ENCODE measurements around the gene NLRP6.
"Not testable (repeated sequence)": the region's sequence is repeated elsewhere in the genome, so short reads cannot be mapped to it uniquely, and the experiment has no call there.

NLRP6 gene

DNA sequence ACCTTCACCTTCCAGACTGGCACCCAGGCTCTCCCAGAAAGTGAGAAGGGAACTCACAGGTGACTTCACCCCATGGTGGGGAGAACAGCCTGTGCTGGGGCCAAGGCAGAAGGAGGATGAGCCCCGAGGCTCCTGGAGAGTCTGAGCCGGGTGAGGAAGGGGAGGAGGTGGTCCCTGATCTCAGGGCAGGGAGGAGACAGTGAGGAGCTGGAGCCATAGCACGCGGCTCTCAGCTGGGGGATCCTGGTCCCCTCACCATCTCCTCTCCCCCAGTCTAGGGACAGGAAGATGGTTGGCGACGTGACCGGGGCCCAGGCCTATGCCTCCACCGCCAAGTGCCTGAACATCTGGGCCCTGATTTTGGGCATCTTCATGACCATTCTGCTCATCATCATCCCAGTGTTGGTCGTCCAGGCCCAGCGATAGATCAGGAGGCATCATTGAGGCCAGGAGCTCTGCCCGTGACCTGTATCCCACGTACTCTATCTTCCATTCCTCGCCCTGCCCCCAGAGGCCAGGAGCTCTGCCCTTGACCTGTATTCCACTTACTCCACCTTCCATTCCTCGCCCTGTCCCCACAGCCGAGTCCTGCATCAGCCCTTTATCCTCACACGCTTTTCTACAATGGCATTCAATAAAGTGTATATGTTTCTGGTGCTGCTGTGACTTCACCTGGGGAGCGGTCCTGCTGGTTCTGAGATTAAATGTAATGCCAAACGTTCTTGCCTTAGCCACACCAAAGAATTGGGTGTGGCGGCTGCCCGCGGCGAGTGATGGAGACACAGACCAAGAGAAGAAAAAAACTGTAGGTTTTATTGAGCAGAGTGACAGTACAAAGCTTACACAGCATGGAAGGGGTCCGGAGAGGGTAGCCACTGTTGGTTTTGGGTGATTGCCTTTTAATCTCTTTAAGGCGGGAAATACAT lies 30.8 kb downstream of the NLRP6 start:
- not testable (repeated sequence) for H3K9me3 ChIP-seq (ENCODE audit: insufficient read depth, low read depth, low read length); H3K27ac ChIP-seq (ENCODE audit: low read length); H3K9ac ChIP-seq (ENCODE audit: low read depth, low read length); H3K27me3 ChIP-seq (ENCODE audit: insufficient read depth, low read length); H3K36me3 ChIP-seq (ENCODE audit: insufficient read depth, low read depth, low read length)
- H3K4me1 ChIP-seq (ENCODE audit: insufficient read depth, low read length): peaks cover 40% of the 10 kb centered on the region; the same call in 1 of the 2 replicates
- H3K4me3 ChIP-seq (ENCODE audit: low read length): peak overlapping the region; percentile 45

DNA sequence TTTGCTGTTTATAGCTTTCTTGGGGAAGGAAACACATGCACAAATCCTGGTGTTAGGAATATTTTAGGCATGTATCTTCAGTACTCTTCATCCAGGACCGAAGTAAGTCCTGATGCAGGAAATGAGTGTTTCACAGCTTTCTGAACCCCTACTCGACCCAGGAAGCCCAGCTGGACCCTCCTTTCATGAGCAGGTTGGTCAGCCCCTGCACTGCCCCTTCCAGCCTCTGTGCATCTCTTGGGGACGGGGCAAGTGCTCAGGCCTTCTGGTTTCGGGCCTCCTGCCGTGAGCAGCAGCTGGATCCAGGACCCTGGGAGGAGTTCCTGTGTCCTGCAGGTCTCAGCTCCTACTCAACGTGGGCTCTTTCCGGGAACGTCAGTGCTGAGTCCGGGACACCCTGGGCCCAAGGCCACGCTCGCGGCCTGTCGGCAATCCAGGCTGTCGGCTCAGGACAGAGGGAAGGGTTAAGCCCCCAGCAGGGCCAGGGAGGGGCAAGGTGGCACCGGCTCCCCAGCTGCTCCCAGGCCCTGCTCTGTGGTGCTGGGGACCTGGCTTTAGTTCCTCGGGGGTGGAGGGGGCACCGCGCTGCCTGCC lies 31.9 kb downstream of the NLRP6 start:
- not testable (repeated sequence) for H3K9ac ChIP-seq (ENCODE audit: low read depth, low read length)
- Histone ChIP-seq H3K4me3 (ENCODE audit: low read length) (peak overlapping the region; percentile 45; the same call in 1 of the 2 replicates), H3K4me1 (ENCODE audit: insufficient read depth, low read length) (peaks cover 42% of the 10 kb centered on the region)

DNA sequence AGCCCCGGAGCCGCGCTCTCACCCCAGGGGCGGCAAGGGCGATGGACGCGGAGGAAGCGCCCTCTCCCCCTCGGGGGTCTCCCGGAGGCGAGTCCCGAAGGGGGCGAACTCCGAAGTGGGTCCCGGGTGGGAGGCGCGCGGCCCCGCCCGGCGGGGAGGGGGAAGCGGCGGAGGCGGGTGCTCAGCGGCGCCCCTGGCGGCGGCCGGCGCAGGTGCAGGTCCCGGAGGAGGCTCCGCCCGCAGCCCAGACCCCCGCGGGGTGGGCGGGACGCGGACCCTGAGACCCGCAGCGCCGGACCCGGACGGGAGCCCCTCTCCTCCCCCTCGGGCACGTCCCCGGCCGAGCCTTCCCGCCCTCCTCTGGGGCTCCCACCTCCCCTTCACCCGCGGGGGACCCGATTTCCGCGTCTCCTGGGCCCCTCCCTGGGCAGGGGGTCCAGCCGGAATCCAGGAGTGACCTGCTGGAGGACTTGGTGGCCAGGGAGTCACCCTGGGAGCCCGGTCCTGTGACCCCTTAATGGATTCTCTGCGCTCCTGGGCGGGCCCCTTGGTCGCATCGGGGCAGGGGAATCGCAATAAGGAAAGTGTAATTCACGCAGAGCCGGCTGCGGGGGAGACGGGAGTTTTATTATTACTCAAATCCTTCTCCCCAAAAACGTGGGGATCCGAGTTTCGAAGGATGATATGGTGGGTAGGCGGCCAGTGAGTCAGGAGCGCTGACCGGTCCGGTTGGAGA lies 33.0 kb downstream of the NLRP6 start:
- not testable (repeated sequence) for H3K9me3 ChIP-seq (ENCODE audit: insufficient read depth, low read depth, low read length); H3K36me3 ChIP-seq (ENCODE audit: insufficient read depth, low read depth, low read length); H3K4me3 ChIP-seq (ENCODE audit: low read length); H3K9ac ChIP-seq (ENCODE audit: low read depth, low read length); H3K27ac ChIP-seq (ENCODE audit: low read length)
- Histone ChIP-seq H3K27me3 (ENCODE audit: insufficient read depth, low read length) (peaks cover 23% of the 10 kb centered on the region), H3K4me1 (ENCODE audit: insufficient read depth, low read length) (peaks cover 36% of the 10 kb centered on the region)

More for the DNA sequence above, 31.9 kb downstream of the NLRP6 start:
- not testable (repeated sequence) for H3K27ac ChIP-seq (ENCODE audit: low read length); H3K9me3 ChIP-seq (ENCODE audit: insufficient read depth, low read depth, low read length); H3K36me3 ChIP-seq (ENCODE audit: insufficient read depth, low read depth, low read length)
- H3K27me3 ChIP-seq (ENCODE audit: insufficient read depth, low read length): peaks cover 11% of the 10 kb centered on the region

DNA sequence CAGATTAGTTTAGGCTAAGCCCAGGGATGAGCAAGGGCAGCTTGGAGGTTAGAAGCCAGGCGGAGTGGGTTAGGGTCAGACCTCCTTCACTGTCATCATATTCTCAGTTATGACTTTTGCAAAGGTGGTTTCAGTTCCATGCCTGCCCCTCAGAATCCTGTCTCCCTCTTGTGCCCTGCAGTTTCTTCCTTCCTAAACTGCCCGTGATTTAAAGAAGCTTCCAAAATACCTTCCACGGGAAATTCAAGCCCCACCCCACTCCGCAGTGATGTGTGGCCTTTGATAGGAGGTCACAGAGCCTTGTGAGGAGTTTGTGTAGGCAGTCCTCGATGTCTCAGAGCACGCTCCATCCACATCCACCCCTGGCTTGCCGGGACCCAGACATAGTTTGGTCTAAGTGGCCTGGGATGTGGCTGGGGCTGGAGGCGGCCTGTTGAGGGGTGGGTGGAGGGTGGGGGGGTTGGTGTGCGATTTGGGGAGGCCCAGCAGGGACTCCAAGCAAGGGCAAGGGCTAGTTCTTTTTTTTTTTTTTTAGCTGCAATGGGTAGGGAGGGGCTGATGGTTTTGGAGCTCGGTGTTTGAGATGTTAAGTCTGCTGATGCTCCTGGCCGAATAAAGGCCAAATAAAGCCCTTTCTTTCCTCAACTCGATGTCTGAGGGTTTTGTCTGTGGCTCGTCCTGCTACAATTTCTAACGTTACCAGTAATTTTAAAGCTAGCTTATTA lies 34.0 kb downstream of the NLRP6 start:
- H3K9me3 ChIP-seq (ENCODE audit: insufficient read depth, low read depth, low read length): no peaks in the 10 kb centered on the region
- peak overlapping the region; percentile 31; the same call in 1 of the 2 replicates for H3K4me3 ChIP-seq (ENCODE audit: low read length)
- H3K4me1 ChIP-seq (ENCODE audit: insufficient read depth, low read length): peaks cover 38% of the 10 kb centered on the region
- H3K27ac ChIP-seq (ENCODE audit: low read length): no peak overlapping the region
- peaks cover 33% of the 10 kb centered on the region for H3K27me3 ChIP-seq (ENCODE audit: insufficient read depth, low read length)
- 0 out of 2 replicates have a peak, but pooled peaks cover 5% of the 10 kb centered on the region for H3K36me3 ChIP-seq (ENCODE audit: insufficient read depth, low read depth, low read length)
- H3K9ac ChIP-seq (ENCODE audit: low read depth, low read length): no peak overlapping the region; the same call in 1 of the 2 replicates

DNA sequence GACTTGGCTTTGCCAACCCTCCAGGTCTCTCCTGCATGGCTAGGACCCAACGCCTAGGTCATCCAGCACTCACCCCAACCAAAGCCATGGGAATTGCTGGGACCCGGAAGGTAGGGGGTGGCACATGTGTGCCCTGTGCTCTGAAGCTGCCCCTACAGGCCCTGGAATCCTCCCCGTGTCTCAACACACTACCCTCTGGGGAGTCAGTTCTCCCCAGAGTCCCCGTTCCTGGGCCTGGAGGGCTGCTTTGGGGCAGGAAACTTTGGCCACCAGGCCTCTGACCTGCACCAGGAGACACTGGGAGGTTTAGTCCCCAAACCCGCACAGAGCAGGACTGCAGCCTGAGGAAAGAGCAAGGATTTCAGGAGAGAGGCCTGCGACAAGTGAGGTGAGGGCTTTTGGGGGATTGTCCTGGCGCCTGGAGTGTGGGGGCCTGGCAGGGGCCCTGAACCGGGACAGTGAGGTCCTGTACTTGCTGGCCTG lies 35.1 kb downstream of the NLRP6 start:
- H3K4me1 ChIP-seq (ENCODE audit: insufficient read depth, low read length): peaks cover 42% of the 10 kb centered on the region
- H3K4me3 ChIP-seq (ENCODE audit: low read length): peak overlapping the region; percentile 91
- H3K27me3 ChIP-seq (ENCODE audit: insufficient read depth, low read length): peaks cover 39% of the 10 kb centered on the region
- H3K27ac ChIP-seq (ENCODE audit: low read length): peak overlapping the region; percentile 9
- H3K9me3 ChIP-seq (ENCODE audit: insufficient read depth, low read depth, low read length): no peaks in the 10 kb centered on the region
- H3K36me3 ChIP-seq (ENCODE audit: insufficient read depth, low read depth, low read length): 0 out of 2 replicates have a peak, but pooled peaks cover 5% of the 10 kb centered on the region
- H3K9ac ChIP-seq (ENCODE audit: low read depth, low read length): peak overlapping the region; percentile 83; the same call in 1 of the 2 replicates

DNA sequence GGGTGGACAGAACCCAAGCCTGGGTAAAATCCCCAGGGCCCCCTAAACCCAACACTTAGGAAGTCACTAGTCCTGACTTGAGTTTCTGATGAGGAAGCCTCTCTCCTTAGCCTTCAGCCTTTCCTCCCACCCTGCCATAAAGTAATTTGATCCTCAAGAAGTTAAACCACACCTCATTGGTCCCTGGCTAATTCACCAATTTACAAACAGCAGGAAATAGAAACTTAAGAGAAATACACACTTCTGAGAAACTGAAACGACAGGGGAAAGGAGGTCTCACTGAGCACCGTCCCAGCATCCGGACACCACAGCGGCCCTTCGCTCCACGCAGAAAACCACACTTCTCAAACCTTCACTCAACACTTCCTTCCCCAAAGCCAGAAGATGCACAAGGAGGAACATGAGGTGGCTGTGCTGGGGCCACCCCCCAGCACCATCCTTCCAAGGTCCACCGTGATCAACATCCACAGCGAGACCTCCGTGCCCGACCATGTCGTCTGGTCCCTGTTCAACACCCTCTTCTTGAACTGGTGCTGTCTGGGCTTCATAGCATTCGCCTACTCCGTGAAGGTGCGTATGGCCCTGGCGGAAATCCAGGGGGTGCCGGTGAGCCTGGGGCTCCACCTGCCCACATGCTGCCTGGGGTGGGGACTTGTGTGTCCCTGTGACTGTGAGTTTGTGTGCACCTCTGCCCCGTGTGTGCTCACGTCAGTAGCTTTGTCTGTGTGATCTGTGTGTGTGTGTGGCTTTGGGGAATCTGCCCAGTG lies 35.8 kb downstream of the NLRP6 start, which contains the start of gene IFITM1:
Gene IFITM1, plus strand, starts transcription at position 254 of the 767 bp plus-strand sequence. Its CDS starts 131 bp downstream, at position 385.
- no peaks in the 10 kb centered on the region for H3K9me3 ChIP-seq (ENCODE audit: insufficient read depth, low read depth, low read length)
- peak within 1 kb of the TSS; percentile 83 for H3K9ac ChIP-seq (ENCODE audit: low read depth, low read length)
- peak within 1 kb of the TSS; percentile 91 for H3K4me3 ChIP-seq (ENCODE audit: low read length)
- H3K27ac ChIP-seq (ENCODE audit: low read length): peak within 1 kb of the TSS; percentile 9
- H3K4me1 ChIP-seq (ENCODE audit: insufficient read depth, low read length): peaks cover 41% of the 10 kb centered on the region
- H3K27me3 ChIP-seq (ENCODE audit: insufficient read depth, low read length): peaks cover 39% of the 10 kb centered on the region
- H3K36me3 ChIP-seq (ENCODE audit: insufficient read depth, low read depth, low read length): 0 out of 2 replicates have a peak, but pooled peaks cover 5% of the 10 kb centered on the region

DNA sequence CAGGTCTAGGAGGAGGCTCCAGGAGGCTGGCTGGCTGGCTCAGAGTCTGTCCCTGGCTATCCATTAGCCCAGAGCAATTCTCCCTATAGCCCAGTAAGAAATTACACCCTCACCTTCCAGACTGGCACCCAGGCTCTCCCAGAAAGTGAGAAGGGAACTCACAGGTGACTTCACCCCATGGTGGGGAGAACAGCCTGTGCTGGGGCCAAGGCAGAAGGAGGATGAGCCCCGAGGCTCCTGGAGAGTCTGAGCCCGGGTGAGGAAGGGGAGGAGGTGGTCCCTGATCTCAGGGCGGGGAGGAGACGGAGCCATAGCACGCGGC lies 36.3 kb downstream of the NLRP6 start:
- H3K27ac ChIP-seq (ENCODE audit: low read length); H3K36me3 ChIP-seq (ENCODE audit: insufficient read depth, low read depth, low read length); H3K9me3 ChIP-seq (ENCODE audit: insufficient read depth, low read depth, low read length): not testable (repeated sequence)
- Histone ChIP-seq H3K4me1 (ENCODE audit: insufficient read depth, low read length) (peaks cover 38% of the 10 kb centered on the region), H3K9ac (ENCODE audit: low read depth, low read length) (peak overlapping the region; percentile 83; the same call in 1 of the 2 replicates), H3K4me3 (ENCODE audit: low read length) (peak overlapping the region; percentile 91), H3K27me3 (ENCODE audit: insufficient read depth, low read length) (peaks cover 39% of the 10 kb centered on the region)

DNA sequence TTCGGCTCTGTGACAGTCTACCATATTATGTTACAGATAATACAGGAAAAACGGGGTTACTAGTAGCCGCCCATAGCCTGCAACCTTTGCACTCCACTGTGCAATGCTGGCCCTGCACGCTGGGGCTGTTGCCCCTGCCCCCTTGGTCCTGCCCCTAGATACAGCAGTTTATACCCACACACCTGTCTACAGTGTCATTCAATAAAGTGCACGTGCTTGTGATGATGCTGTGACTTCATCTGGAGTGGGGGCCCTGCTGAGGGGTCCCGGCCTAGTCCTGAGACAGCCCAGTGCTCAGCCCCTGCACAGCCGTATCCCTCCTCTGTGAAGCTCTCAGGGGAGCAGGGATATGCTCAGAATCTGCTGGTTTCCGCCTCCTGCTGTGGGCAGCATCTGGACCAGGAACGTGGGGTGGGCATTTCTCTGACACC lies 36.9 kb downstream of the NLRP6 start:
- Histone ChIP-seq H3K9ac (ENCODE audit: low read depth, low read length) (peak overlapping the region; percentile 61), H3K4me3 (ENCODE audit: low read length) (peak overlapping the region; percentile 91), H3K9me3 (ENCODE audit: insufficient read depth, low read depth, low read length) (no peaks in the 10 kb centered on the region), H3K36me3 (ENCODE audit: insufficient read depth, low read depth, low read length) (0 out of 2 replicates have a peak, but pooled peaks cover 5% of the 10 kb centered on the region), H3K4me1 (ENCODE audit: insufficient read depth, low read length) (peaks cover 38% of the 10 kb centered on the region), H3K27me3 (ENCODE audit: insufficient read depth, low read length) (peaks cover 39% of the 10 kb centered on the region), H3K27ac (ENCODE audit: low read length) (no peak overlapping the region)

DNA sequence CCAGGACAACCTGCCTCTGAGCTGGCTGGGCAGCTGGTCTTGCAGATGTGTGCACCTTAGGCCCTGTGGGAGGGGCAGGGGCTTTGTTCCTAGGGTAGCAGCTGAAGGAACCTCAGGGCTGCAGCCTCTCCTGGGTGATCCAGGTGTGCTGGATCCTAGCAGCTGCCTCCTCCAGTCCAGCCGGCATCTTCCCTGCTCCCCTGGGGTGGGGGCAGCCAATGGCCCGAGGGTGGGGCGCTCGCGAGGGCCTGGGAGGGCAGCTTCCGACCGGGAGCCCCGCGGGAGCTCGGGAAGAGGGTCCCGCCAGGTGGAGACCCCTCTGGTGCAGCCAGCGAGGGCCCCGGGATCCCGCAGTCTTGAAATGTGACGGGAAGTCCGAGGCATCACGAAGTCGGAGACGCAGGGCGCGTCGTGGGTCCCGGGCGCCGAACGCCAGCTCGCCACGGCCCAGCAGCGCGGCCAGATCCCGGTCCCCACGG lies 37.3 kb downstream of the NLRP6 start:
- Histone ChIP-seq H3K4me1 (ENCODE audit: insufficient read depth, low read length) (peaks cover 38% of the 10 kb centered on the region), H3K36me3 (ENCODE audit: insufficient read depth, low read depth, low read length) (0 out of 2 replicates have a peak, but pooled peaks cover 5% of the 10 kb centered on the region), H3K9me3 (ENCODE audit: insufficient read depth, low read depth, low read length) (no peaks in the 10 kb centered on the region), H3K27ac (ENCODE audit: low read length) (no peak overlapping the region), H3K4me3 (ENCODE audit: low read length) (peak overlapping the region; percentile 91), H3K27me3 (ENCODE audit: insufficient read depth, low read length) (peaks cover 39% of the 10 kb centered on the region), H3K9ac (ENCODE audit: low read depth, low read length) (peak overlapping the region; percentile 61)

DNA sequence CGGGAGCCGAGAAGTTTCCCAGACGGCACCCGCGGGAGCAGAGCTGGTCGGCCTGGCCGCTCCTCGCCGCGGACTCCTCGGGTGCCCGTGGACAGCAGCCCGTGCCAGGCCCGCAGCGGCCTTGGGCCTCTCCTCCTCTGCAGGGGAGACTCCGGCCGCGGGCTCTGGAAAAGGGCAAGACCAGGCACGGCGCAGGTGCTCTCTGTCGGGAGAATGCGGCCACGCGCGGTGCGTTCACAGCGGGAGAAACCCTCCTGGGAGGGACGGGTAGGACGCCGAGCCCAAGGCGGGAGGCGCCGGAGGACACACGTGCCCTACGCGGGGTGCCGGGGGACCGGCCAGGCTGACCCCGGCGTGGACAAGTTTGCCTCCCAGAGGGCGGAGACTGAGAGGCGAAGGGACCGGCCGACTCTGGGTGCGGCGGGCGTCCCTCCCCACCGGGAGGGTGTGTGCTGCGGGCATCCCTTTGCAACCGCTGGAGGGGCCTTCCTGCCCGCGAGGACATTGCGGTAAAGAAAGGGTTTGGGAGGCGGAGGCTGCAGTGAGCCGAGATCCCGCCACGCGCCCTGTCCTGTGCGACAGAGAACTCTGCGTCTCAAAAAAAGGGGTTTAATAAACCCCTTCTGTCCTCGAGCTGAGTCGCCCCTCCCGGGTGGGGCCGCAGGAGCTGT lies 38.0 kb downstream of the NLRP6 start:
- Histone ChIP-seq H3K4me3 (ENCODE audit: low read length) (peak overlapping the region; percentile 91), H3K36me3 (ENCODE audit: insufficient read depth, low read depth, low read length) (0 out of 2 replicates have a peak, but pooled peaks cover 5% of the 10 kb centered on the region), H3K9me3 (ENCODE audit: insufficient read depth, low read depth, low read length) (no peaks in the 10 kb centered on the region), H3K27ac (ENCODE audit: low read length) (no peak overlapping the region), H3K9ac (ENCODE audit: low read depth, low read length) (peak overlapping the region; percentile 61), H3K27me3 (ENCODE audit: insufficient read depth, low read length) (peaks cover 39% of the 10 kb centered on the region), H3K4me1 (ENCODE audit: insufficient read depth, low read length) (peaks cover 38% of the 10 kb centered on the region)
